ENCODE measurements around the gene CCDC32. TPM values are rescaled to one million over a fixed set of nuclear protein-coding genes. Genes with fewer than 3 reads are reported as not detected.

CCDC32 gene
- total RNA-seq, 1 experiment from 2014 or later, result 8.9 TPM

- Histone ChIP-seq H4K8ac (replicated peaks; ENCODE audit: insufficient read length, low read depth, low read length) (no peak overlapping the region), H2BK5ac (ENCODE audit: insufficient read length, low read length) (no peak overlapping the region), H2BK15ac (ENCODE audit: low read depth, low read length) (no peak overlapping the region), H3K23ac (ENCODE audit: insufficient read length, low read depth, low read length) (no peak overlapping the region), H3T11ph (ENCODE audit: low read length) (no peak overlapping the region), H2AK5ac (ENCODE audit: insufficient read length, low read length) (no peak overlapping the region), H3K27ac (ENCODE audit: insufficient read length, low read depth, low read length) (no peak overlapping the region), H3K4me1 (ENCODE audit: insufficient read depth, low read length) (no peaks in the 10 kb centered on the region), H2BK120ac (ENCODE audit: low read depth, low read length, poor library complexity, severe bottlenecking) (no peak overlapping the region), H3K4me2 (ENCODE audit: insufficient read depth, insufficient read length, low read length) (no peak overlapping the region), H3K79me1 (ENCODE audit: insufficient read depth, low read depth, low read length, poor library complexity, severe bottlenecking) (no peaks in the 10 kb centered on the region), H4K5ac (ENCODE audit: insufficient read length, low read depth, low read length) (no peak overlapping the region), H3K23me2 (ENCODE audit: insufficient read length, low read depth, low read length, poor library complexity, severe bottlenecking) (peaks cover 6% of the 10 kb centered on the region), H3K9me3 (ENCODE audit: control insufficient read depth, low read depth, low read length) (no peaks in the 10 kb centered on the region), H4K20me1 (ENCODE audit: control insufficient read depth, insufficient read depth, insufficient read length) (no peaks in the 10 kb centered on the region), H2BK12ac (ENCODE audit: insufficient read length, low read depth, low read length) (no peak overlapping the region), H3K56ac (ENCODE audit: insufficient read length, low read depth, low read length) (no peak overlapping the region), H2AFZ (ENCODE audit: low read length) (no peak overlapping the region), H3K18ac (ENCODE audit: insufficient read length, low read depth, low read length) (no peak overlapping the region), H4K91ac (ENCODE audit: insufficient read length, low read depth, low read length) (no peak overlapping the region), H2BK20ac (ENCODE audit: low read depth, low read length, poor library complexity, severe bottlenecking) (no peak overlapping the region), H3K79me2 (ENCODE audit: insufficient read depth, low read length) (no peaks in the 10 kb centered on the region), H3K14ac (ENCODE audit: insufficient read depth, low read length) (no peak overlapping the region), H3K4ac (ENCODE audit: low read depth, low read length) (no peak overlapping the region), H3K27me3 (ENCODE audit: insufficient read depth, low read length) (peaks cover 4% of the 10 kb centered on the region; the same call in 1 of the 2 replicates), H3K9ac (ENCODE audit: extremely low read depth, insufficient read length, low read length) (no peak overlapping the region)
- Mint-ChIP-seq H3K4me3 (no peak overlapping the region), H3K9me3 (no peaks in the 10 kb centered on the region), H3K27ac (no peak overlapping the region), H3K27me3 (ENCODE audit: low read depth) (peaks cover 28% of the 10 kb centered on the region), H3K36me3 (ENCODE audit: insufficient read depth in 1 of 3, low read depth in 3 of 3) (no peaks in the 10 kb centered on the region), H3K4me1 (peaks cover 8 to 13% of the 10 kb centered on the region in 2 experiments)
- no peak for TF ChIP-seq CTCF (conservative IDR thresholded peaks at IDR 0.05)
- WGBS (ENCODE audit: extremely low coverage, insufficient read length, low lambda C conversion rate), result no CpG with 5 or more reads among the region's 2 CpGs
- DNase-seq, result no peak
Observed at GRCh38 chr15:40516322-40516721, 48.5 kb downstream of the CCDC32 start.

All from H9 (cell line).